Umbilical cord (tissue), 2 donors: Measurements from ENCODE around the gene RAX. TPM values are rescaled to one million over a fixed set of nuclear protein-coding genes. Genes with fewer than 3 reads are reported as not detected.

Source experiments
- DNase-seq: peaks from one replicate; pipeline ENCODE4 v3.0.0-alpha.2; 2015; ENCODE audit warnings: low spot score
- total RNA-seq: library from RNA; depleted of rRNA; stranded (reverse); fragments of >200 nt; gene quantifications from one replicate; pipeline ENCODE4 v1.2.3, GENCODE V29; 2014; ENCODE audit warnings: low replicate concordance; ENCODE audit not compliant: insufficient read depth

The RAX gene
- total RNA-seq, 1 donor from 2014 or later, result 3.4 TPM

DNA sequence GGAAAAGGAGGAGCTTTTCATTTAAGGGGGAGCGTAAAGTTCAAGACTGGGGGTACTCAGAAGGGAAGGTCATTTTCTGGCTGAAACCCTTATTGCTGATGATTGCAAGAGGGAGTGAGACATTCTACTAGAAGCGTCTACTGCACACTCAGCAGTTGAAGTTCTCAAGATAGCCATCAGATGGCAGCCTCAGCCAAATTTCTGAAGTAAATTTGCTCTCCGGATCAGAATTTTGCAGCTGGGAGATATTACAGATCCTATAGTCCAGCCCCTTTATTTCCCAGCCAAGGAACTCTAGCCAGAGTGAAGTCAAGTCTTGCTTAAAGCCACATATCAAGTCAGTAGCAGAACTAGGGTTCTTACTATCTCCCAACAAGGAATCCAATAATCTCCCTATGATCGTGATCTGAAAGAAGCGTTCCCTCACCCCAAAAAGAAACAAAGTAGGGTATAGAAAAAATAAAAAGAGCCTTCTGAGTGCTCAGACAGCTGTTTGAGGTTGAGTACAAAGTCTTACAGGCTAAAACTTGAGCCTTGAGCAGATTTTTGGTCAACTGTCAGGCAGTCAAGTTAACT, 24.0 kb downstream of the RAX start:
- peak; percentile 91 for DNase-seq

DNA sequence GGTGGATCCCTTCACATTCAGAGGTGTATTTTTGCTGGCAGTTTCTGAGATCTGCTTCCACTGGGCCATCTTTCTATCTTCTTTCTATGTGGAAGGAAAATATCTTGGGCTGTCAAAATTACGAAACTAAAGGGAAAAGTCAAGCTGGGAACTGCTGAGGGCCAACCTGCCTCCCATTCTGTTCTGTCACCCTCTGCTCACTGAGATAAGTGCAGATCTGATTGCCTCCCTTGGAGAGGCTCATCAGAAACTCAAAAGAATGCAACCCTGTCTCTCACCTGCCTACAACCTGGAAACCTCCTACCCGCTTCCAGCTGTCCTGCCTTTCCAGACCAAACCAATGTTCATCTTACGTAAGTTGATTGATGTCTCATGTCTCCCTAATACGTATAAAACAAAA, 26.5 kb downstream of the RAX start:
- DNase-seq, result no peak

DNA sequence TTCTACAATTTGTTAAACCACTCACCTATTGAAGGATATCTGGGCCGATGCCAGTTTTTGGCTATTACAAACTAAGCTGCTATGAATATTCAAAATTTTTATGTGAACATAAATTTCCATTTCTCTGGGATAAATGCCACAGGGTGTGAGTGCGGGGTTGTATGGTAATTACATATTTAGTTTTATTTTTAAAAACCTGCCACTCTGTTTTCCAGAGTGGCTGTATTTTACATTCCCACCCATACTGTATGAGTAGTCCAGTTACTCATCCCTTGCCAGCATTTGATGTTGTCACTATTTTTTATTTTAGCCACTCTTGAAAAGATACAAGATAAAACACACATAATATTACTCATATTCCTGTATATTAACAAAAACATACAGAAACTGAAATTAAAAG, 30.3 kb downstream of the RAX start:
- DNase-seq, result no peak

DNA sequence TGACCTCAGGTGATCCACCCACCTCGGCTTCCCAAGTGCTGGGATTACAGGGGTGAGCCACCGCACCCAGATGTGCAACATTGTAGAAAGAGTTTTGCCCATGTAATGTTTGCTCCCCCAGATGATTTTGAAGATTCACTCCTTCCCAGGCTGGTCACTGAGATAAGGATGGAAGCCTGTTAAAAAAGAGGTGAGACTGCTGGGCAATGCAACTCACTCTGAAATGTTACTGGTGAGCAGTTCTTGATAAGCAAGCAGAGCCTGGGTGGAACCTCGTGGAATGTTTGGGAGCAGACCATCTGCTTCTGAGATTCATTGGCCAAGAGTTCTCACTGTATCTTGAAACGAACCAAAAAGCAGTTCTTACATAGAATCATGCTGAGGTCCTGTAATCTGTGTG, 33.6 kb downstream of the RAX start:
- no peak for DNase-seq

DNA sequence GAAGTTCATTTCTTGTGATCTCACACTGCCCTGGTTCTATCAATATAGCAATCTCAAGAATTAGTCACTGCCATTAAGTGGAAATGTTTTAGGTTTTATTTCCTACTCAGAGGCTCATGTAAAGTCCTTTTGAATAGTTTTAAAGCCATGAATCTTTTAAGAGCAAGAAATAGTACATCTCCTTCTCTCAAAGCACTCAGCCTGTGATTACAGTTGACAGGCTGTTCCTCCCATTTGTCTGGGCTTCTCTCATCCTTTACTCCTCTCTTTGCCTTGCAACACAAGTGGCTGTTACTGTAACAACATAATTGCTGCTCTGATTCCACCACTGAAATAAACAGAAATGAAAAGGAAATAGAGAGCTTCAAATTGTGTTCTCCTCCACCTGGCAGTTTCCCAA, 34.9 kb downstream of the RAX start:
- peak; percentile 33 for DNase-seq

DNA sequence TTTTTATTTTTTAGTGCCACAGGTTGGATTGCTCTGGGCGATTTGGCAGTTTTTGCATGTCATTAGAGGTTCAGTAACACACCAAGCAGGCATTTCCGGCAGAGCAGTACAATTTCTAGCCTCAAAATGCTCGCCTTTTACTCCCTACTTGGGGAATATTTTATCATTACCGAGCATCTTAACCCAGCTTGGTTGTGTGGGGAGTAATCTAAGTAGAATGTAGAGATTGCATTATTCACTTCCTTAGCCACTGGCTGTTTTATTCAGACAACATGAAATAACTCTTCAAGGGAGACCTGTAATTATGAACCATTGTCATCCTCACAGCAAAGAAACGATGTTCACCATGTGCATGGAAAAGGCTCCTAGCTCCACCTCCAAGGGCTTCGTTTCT, 40.2 kb downstream of the RAX start:
- no peak for DNase-seq

DNA sequence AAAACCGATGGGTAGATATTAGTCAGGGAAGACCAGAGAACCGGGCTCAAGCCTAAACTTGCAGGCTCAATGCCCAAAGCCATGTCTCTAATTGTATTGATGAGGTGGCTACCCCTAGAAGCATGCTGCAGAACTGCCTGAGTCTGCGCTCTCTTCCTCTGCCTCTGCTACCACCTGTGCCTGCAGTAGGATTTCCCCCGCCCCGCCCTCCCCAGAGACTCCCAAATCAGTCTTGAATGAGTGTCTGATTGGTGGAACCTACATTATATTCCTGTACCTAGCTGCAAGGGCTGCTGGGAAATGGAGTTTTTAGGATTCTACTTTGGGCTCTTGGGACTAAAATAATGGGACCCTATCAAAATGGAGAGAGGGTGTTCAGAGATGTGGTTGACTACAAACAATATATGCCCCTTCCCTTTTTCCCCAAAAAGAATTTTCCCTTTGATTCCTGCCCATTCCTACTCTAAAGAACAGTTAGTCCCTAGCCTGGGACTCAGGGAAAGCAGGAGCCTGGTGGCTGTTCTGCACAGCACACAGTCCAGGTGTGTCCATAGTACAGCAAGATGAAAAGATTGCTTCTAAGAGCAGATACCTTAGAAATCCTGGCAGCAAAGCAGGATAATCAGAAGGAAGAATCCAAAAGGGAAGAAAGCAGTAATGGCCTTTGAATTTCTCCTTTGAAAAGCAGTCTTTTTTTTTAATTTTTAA, 40.8 kb downstream of the RAX start:
- DNase-seq, result no peak

DNA sequence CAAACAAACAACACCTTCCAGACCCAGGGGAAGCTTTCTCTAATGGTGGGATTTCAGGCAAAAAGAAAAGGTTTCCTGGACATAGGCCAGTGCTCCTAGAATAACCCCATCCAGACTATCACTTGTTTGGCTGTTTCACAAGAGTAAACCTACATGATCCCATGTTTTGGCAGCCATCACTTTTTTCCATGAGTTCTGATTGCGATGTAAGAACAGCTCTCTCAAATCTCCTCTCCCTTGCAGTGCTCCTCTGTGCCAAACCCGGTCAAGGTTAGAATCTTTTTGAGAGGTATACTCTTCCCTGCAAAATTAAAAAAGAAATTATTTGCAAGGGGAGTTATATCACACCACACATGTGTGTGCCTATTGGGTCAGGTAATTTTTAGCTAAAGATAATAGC, 41.4 kb downstream of the RAX start:
- no peak for DNase-seq

DNA sequence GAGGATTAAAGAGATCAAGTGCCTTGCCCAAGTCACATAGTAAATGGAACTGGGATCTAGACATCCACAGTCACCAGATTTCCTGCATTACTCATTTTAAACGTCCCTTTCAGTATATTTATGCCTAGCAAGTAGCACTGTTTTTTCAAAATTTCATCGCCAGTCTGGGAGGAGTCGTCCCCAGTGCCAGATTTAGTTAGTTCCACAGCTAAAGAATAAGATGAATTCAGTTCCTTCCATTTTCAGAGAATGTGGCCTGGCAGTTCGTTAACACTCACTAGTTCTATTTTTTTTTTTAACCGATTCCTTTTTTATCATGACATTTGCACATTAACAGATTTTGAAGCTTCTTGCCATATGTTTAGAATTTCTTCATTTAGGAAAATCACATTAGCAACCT, 42.1 kb downstream of the RAX start:
- DNase-seq, result no peak

DNA sequence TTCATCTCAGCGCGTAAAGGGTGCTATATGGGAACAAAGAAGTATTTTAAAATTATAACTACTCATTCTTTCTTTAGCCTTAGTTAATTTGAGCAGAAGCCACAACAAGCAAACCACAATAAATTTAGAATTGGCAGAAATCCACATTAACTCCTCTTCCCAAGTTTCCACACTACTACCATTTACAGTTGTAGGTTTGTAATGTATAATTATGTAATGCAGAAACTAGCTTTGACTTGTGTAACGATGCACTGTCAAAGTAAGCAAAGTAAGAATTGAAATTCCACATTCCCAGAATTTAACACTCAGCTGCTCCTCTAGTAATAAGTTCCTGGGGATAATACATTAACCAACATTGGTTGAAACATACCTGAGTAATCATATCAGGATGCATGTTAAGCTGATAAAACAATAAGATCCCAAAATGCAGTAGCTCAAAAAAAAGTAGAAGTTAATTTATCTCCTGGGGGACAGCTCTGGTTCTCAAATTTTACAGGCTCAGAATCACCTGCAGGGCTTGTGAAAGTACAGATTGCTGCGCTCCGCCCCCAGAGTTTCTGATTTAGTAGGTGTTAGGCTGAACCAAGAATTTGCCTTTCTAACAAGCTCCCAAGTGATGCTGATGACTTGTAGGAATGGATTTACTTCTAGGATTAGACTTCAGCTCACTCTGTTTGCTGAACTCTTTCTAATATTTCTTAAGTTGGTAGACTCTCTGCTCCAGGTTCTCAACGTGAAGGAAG, 43.4 kb downstream of the RAX start:
- DNase-seq, result no peak

DNA sequence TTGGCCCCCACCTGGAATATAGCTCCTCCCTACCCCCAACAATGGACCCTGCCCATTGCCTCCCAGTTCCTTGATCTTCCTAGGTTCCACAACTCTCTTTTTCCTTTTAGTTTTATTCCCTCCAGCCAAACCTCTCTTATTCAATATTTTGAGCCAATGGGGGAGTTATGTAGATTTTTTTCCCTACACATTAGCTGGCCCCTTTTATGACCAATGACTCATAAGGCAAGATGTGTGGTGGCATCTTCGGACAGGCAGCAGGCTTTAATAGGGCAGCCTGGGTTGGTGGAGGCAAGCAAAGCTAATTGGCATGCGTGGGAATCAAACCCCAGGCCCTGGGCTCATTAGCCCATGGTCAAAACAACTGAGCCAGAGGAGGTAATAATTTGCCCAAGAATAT, 44.1 kb downstream of the RAX start:
- DNase-seq, result no peak

DNA sequence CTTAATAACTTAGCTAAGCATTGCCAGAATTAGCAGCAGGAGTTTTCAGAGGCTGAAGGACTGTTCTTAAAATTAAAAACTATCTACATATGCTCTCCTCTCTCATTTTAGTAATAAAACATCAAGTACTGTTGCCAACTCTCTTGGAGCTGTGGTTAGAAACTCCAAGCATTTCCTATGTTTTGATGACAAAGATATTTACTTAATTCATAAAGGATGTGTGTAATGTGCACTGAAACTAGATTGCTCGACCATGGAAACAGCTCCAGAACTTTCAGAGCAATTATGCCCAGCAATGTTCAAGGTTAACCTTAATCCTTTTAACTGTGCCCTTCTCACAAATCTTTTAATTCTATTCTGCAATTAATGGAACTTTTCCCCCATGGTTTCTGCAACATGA, 44.9 kb downstream of the RAX start:
- DNase-seq, result no peak

DNA sequence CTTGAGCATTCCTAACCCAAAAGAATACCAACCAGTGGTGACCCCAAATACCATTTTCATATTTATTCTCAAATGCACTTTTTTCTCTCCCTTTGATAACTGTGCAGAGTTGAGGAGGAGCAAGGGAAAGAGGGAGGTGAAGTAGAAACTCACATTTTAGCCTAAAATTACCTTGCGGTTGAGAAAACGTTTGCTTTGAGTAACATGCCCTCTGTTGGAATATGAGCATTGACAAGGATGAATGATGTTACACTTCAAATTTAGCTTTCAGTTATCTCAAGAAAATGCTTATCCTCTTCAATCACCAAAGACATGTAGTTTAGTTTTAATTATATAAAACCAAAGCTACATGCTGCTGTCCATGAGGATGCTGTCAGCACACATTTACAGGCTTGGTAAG, 50.9 kb downstream of the RAX start:
- no peak for DNase-seq

DNA sequence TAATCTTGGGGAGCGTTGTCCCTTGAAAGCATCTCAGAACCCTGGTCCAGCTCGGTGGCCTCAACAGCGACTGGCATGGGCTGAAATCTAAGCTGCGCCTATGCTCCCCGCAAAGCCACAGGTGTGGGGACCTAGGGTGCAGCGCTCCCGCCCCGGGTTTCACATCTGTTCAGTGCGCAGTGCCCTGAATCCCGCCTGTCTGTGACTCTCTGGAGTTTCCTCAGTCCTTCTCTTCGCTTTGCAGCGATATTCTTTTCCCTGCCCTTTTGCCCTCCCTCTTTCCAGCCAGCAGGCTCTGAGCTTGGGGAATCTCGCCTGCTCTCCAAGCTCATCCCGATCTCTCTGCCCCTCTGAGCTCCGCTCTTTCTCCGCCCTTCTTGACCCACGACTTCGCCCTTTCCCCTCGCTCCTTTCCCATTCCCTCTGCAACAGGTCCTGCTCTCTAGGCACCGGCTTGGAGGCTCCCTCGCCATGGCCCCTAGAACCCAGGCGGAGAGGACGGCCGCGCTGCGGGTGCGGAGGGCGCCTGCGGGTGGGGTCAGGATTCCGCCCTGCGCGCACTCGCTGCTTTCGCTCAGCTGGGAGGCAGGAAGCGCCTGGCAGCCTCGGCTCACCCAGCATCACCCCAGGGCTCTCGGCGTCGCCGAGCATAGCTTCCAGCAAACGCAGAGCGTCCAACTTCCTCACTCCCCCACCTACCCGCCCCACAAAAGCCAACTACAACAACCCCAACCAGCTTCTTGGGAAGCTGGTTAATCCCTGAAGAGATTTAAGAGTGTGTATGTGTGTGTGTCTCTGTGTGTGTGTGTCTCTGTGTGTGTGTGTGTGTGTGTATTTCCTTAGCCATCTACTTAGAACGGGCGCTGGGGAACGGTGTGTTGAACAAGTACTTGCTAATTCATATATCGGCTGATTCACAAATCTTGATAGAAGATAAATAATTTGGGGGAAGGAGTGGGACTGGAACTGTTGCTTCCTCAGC, 52.2 kb downstream of the RAX start:
- no peak for DNase-seq

DNA sequence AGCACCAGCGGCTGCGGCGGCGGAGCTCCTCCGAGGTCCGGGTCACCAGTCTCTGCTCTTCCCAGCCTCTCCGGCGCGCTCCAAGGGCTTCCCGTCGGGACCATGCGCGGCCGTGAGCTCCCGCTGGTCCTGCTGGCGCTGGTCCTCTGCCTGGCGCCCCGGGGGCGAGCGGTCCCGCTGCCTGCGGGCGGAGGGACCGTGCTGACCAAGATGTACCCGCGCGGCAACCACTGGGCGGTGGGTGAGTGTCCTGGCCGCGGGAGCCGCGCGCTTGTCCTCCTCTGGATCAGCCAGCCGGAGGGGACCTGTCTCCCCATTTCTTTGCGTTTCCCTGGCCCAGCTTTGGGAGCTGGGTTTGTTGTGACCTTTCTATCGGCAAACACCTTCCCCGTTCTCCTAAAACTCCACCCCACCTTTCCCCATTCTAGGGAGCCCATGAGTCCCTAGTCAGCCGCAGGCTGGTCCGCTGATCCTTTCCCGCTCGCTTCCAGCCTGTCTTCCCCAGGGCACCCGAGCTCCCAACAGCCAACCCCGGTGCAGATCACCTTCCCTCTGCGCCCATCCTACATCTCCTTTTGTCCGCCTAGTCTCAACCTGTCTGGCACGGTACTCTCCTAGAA, 53.0 kb downstream of the RAX start:
- DNase-seq, result no peak

DNA sequence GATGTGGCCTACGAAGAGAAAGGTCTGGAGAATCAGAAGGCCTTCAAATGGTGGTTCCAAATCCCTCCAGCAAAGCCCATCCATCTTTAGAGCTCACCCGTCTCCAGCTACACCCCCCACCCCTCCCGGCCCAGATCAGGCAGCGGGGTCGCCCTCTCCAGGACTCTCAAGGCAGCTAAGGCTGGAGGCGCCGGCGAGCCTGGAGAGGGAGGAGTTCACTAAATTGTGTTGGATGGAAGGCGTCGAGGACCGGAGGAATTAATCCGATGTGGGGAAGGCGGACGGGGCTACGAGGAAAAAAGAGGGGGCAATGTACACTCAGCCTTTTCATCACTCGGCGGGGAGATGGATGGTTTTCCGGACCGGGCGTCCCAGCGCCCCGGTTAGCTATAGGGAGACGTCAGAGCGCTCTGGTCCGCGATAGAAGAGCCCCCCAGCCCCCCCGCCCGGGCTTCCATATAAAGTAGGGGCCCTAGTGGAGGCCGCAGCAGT, 53.5 kb downstream of the RAX start, which contains the start of gene GRP:
Gene GRP (plus strand): TSS at position 487 of the 492 bp plus-strand sequence. CDS start 108 bp downstream, outside the sequence.
- DNase-seq, result no peak

DNA sequence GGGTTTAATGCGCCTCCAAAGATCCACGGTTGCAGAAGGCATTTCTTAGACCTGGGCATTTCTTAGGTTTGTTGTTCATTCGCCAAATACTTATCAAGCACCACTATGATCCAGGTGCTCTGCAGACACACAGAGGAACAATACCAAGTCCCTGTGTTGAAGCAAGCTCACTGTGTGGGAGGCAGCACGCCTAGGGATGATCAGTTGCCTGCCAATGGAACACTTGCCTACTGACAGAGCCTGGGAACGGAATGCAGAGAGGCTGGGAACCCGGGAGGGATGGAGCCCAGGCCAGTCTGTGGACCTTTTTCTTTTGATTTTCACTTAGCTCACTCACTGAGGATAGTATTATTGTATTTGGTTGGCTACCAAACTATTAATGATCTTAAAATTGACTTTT, 55.2 kb downstream of the RAX start:
- no peak for DNase-seq
